Peyer's patch (tissue), 4 donors: Measurements from ENCODE around the gene IP6K1.

Experiments
- POLR2A ChIP-seq, 2 donors: fragments of 450-650 bp; IDR thresholded peaks; one replicate each; pipeline ENCODE4 v1.5.1; 2017; ENCODE audit warnings: antibody characterized with exemption in 2 of 2, mild to moderate bottlenecking in 2 of 2, moderate library complexity in 2 of 2
- TF ChIP-seq, protein P1 (sequence below), 6 experiments: fragments of 450-650 bp in 4 of 6; fragments of 200-600 bp in 2 of 6; sonication (generic) in 1 of 6; IDR thresholded peaks; one replicate each; pipeline ENCODE4 v1.5.1; 2017 to 2019; ENCODE audit warnings: antibody characterized with exemption in 6 of 6, mild to moderate bottlenecking in 3 of 6, moderate library complexity in 1 of 6

DNA sequence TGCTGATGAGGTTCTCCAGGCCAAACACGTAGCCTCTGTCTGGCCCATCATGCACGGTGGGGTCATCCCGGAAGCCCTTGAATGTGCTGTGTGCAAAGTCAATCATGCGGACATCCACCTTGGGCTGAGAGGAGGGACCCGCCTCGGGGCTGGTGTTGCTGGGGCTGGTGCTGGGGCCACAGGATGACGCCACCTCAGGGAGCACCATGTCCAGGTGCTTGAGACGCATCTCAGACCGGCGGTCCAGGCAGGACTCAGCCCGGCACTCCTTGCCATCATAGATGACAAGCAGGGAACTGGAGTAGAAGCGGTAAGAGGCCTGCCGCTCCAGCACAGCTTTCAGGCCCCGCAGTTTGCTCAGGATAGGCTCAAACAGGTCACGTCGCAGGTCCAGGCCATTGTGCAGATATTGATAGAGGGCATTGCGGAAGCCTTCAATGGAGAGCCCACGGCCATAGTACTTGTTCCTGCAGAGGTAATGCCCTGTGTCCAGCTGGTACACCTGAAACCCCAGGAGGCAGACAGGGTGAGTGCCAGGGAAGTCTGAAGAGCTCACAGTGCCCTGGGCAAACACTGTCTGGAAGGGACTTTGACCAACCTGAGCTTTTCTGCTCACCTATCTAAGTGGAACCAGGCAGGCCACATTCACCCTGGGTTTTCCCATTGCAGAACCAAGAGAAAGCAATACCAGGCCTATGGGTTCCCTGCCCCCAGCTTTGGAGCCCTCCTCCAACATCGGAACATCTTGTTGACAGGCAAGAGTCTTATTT is 59.0 kb downstream of the IP6K1 start:
- TF ChIP-seq, protein P1, sequence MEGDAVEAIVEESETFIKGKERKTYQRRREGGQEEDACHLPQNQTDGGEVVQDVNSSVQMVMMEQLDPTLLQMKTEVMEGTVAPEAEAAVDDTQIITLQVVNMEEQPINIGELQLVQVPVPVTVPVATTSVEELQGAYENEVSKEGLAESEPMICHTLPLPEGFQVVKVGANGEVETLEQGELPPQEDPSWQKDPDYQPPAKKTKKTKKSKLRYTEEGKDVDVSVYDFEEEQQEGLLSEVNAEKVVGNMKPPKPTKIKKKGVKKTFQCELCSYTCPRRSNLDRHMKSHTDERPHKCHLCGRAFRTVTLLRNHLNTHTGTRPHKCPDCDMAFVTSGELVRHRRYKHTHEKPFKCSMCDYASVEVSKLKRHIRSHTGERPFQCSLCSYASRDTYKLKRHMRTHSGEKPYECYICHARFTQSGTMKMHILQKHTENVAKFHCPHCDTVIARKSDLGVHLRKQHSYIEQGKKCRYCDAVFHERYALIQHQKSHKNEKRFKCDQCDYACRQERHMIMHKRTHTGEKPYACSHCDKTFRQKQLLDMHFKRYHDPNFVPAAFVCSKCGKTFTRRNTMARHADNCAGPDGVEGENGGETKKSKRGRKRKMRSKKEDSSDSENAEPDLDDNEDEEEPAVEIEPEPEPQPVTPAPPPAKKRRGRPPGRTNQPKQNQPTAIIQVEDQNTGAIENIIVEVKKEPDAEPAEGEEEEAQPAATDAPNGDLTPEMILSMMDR (IDR thresholded peaks at IDR 0.05): no peak
- no peak for TF ChIP-seq POLR2A (IDR thresholded peaks at IDR 0.05)
